Measurements from ENCODE around the gene PRPF19.

The PRPF19 gene

GRCh38 chr11:60874421-60875365 lies 31.7 kb downstream of the PRPF19 start:
- FAIRE-seq (no peak), DNase-seq (ENCODE audit: insufficient read length, low spot score) (no peak)
- TF ChIP-seq CTCF (IDR thresholded peaks at IDR 0.05; ENCODE audit: insufficient read depth, missing control alignments): no peak

GRCh38 chr11:60873533-60873932 lies 32.9 kb downstream of the PRPF19 start:
- no peak for TF ChIP-seq CTCF (IDR thresholded peaks at IDR 0.05; ENCODE audit: insufficient read depth, missing control alignments)
- FAIRE-seq (no peak), DNase-seq (ENCODE audit: insufficient read length, low spot score) (no peak)

- FAIRE-seq (no peak), DNase-seq (ENCODE audit: insufficient read length, low spot score) (no peak)
- TF ChIP-seq CTCF (IDR thresholded peaks at IDR 0.05; ENCODE audit: insufficient read depth, missing control alignments): no peak
Measured at GRCh38 chr11:60872961-60873524, 33.3 kb downstream of the PRPF19 start.

- DNase-seq (ENCODE audit: insufficient read length, low spot score) (no peak), FAIRE-seq (no peak)
- TF ChIP-seq CTCF (IDR thresholded peaks at IDR 0.05; ENCODE audit: insufficient read depth, missing control alignments): no peak
Measured at GRCh38 chr11:60872124-60872960, 34.0 kb downstream of the PRPF19 start.

GRCh38 chr11:60871378-60872061 lies 34.9 kb downstream of the PRPF19 start:
- DNase-seq (ENCODE audit: insufficient read length, low spot score): no peak
- FAIRE-seq: no peak
- no peak for TF ChIP-seq CTCF (IDR thresholded peaks at IDR 0.05; ENCODE audit: insufficient read depth, missing control alignments)

- no peak for TF ChIP-seq CTCF (IDR thresholded peaks at IDR 0.05; ENCODE audit: insufficient read depth, missing control alignments)
- no peak for FAIRE-seq
- DNase-seq (ENCODE audit: insufficient read length, low spot score): no peak
Measured at GRCh38 chr11:60870733-60871377, 35.5 kb downstream of the PRPF19 start.

All from D721Med (cell line).